GM23338 (cell line): Measurements from ENCODE around the gene FTO. TPM values are rescaled to one million over a fixed set of nuclear protein-coding genes. Genes with fewer than 3 reads are reported as not detected.
"Not testable (repeated sequence)": the region's sequence is repeated elsewhere in the genome, so short reads cannot be mapped to it uniquely, and the experiment has no call there.

Experiments used
- ATAC-seq: fragments of 200-7000 bp; cut with Tn5 transposase; 3 replicates; pipeline ENCODE4 v1.9.1; 2020
- DNase-seq: peaks from one replicate; pipeline ENCODE4 v3.0.0-alpha.2; 2015; ENCODE audit warnings: low spot score
- H2AFZ ChIP-seq: fragments of 200-600 bp; sonication (generic); 2 replicates; pipeline ENCODE4 v1.8.0; 2016; ENCODE audit warnings: antibody characterized with exemption, mild to moderate bottlenecking, moderate library complexity
- H3F3A ChIP-seq: fragments of 200-600 bp; sonication (generic); replicated peaks from 2 replicates; pipeline ENCODE4 v1.8.0; 2017; ENCODE audit warnings: antibody characterized with exemption, mixed run types, low read depth
- H3K27ac ChIP-seq: fragments of 200-600 bp; sonication (generic); 2 replicates; pipeline ENCODE4 v1.6.1; 2016; ENCODE audit warnings: low read depth
- H3K27me3 ChIP-seq: fragments of 200-600 bp; sonication (generic); 2 replicates; pipeline ENCODE4 v1.8.0; 2016; ENCODE audit warnings: mild to moderate bottlenecking, mixed run types, moderate library complexity; ENCODE audit not compliant: insufficient read depth
- H3K36me3 ChIP-seq: fragments of 200-600 bp; sonication (generic); 2 replicates; pipeline ENCODE4 v1.8.0; 2016; ENCODE audit warnings: mild to moderate bottlenecking; ENCODE audit not compliant: insufficient read depth
- H3K4me1 ChIP-seq: fragments of 200-600 bp; sonication (generic); 2 replicates; pipeline ENCODE4 v1.8.0; 2016; ENCODE audit warnings: mild to moderate bottlenecking, moderate library complexity; ENCODE audit not compliant: insufficient read depth
- H3K4me2 ChIP-seq: fragments of 200-600 bp; sonication (generic); 2 replicates; pipeline ENCODE4 v1.7.1; 2017; ENCODE audit warnings: mixed run types
- H3K4me3 ChIP-seq: fragments of 200-600 bp; sonication (generic); 2 replicates; pipeline ENCODE4 v1.6.1; 2016; ENCODE audit warnings: mixed run types
- H3K79me2 ChIP-seq: fragments of 200-600 bp; sonication (generic); replicated peaks from 2 replicates; pipeline ENCODE4 v1.8.0; 2017; ENCODE audit warnings: mild to moderate bottlenecking; ENCODE audit not compliant: insufficient read depth
- H3K9me2 ChIP-seq: fragments of 200-600 bp; sonication (generic); 2 replicates; pipeline ENCODE4 v1.8.0; 2017; ENCODE audit not compliant: insufficient read depth
- H4K20me1 ChIP-seq: fragments of 200-600 bp; sonication (generic); replicated peaks from 2 replicates; pipeline ENCODE4 v1.8.0; 2017; ENCODE audit warnings: mild to moderate bottlenecking; ENCODE audit not compliant: insufficient read depth
- H3K27ac Mint-ChIP-seq: 2 replicates; pipeline ENCODE4 v1.8.0; 2020; ENCODE audit warnings: inconsistent platforms, mild to moderate bottlenecking, moderate library complexity, mixed read lengths
- H3K27me3 Mint-ChIP-seq: 3 replicates; pipeline ENCODE4 v1.8.0; 2022; ENCODE audit warnings: low read depth, mild to moderate bottlenecking, moderate library complexity, mixed read lengths, inconsistent platforms; ENCODE audit not compliant: insufficient read depth, poor library complexity
- H3K36me3 Mint-ChIP-seq: 3 replicates; pipeline ENCODE4 v1.8.0; 2021; ENCODE audit warnings: low read depth, mild to moderate bottlenecking, inconsistent platforms, moderate library complexity, mixed read lengths
- H3K4me1 Mint-ChIP-seq: 3 replicates; pipeline ENCODE4 v1.8.0; 2020; ENCODE audit warnings: mild to moderate bottlenecking, inconsistent platforms, mixed read lengths
- H3K4me3 Mint-ChIP-seq: 3 replicates; pipeline ENCODE4 v1.8.0; 2021; ENCODE audit warnings: moderate library complexity, mild to moderate bottlenecking, inconsistent platforms, mixed read lengths
- H3K9me3 Mint-ChIP-seq: 3 replicates; pipeline ENCODE4 v1.8.0; 2020; ENCODE audit warnings: moderate library complexity, mild to moderate bottlenecking, inconsistent platforms, mixed read lengths
- CREB1 ChIP-seq: fragments of 250-450 bp; sonication (Bioruptor Pico); IDR thresholded peaks from 2 replicates; pipeline ENCODE4 v1.5.0; 2020; ENCODE audit warnings: low read depth, mild to moderate bottlenecking, moderate library complexity
- ETS1 ChIP-seq: IDR thresholded peaks from 2 replicates; pipeline ENCODE4 v1.6.1; 2016; ENCODE audit warnings: antibody characterized with exemption
- EZH2 ChIP-seq: fragments of 200-600 bp; sonication (generic); IDR thresholded peaks from one replicate; pipeline ENCODE4 v1.8.0; 2017; ENCODE audit warnings: antibody characterized with exemption, mild to moderate bottlenecking, low read depth; ENCODE audit not compliant: unreplicated experiment
- EZH2phosphoT487 ChIP-seq: fragments of 200-600 bp; sonication (generic); IDR thresholded peaks from one replicate; pipeline ENCODE4 v1.8.1; 2018; ENCODE audit warnings: antibody characterized with exemption; ENCODE audit not compliant: unreplicated experiment
- JUNB ChIP-seq: IDR thresholded peaks from one replicate; pipeline ENCODE4 v1.6.1; 2016; ENCODE audit warnings: antibody characterized with exemption; ENCODE audit not compliant: unreplicated experiment
- NANOG ChIP-seq: IDR thresholded peaks from 2 replicates; pipeline ENCODE4 v1.6.1; 2016; ENCODE audit warnings: antibody characterized with exemption, borderline replicate concordance
- POLR2AphosphoS5 ChIP-seq: IDR thresholded peaks from 2 replicates; pipeline ENCODE4 v1.6.1; 2016; ENCODE audit warnings: antibody characterized with exemption, low read depth
- ZNF114 ChIP-seq: fragments of 250-450 bp; sonication (Bioruptor Pico); IDR thresholded peaks from 2 replicates; pipeline ENCODE4 v1.5.0; 2020; ENCODE audit warnings: mild to moderate bottlenecking, moderate library complexity
- ZNF331 ChIP-seq: fragments of 250-450 bp; sonication (Bioruptor Pico); IDR thresholded peaks from 2 replicates; pipeline ENCODE4 v1.5.0; 2020; ENCODE audit warnings: low read depth, mild to moderate bottlenecking, moderate library complexity
- ZNF462 ChIP-seq: fragments of 250-450 bp; sonication (Bioruptor Pico); IDR thresholded peaks from 2 replicates; pipeline ENCODE4 v1.5.0; 2020; ENCODE audit warnings: mild to moderate bottlenecking, moderate library complexity
- polyA plus RNA-seq: library from polyadenylated mRNA; unstranded; fragments of >200 nt; fragmentation: Nextera tagmentation; extraction: Ambion mirVana; gene quantifications from 2 replicates; pipeline ENCODE4 v1.2.1, GENCODE V29; 2016
- total RNA-seq: library from RNA; depleted of rRNA; stranded (reverse); fragments of >200 nt; shearing (Covaris generic); gene quantifications from 2 replicates; pipeline ENCODE4 v1.2.3, GENCODE V29; 2014

The FTO gene
- total and polyA plus RNA-seq, 2 experiments from 2014 or later = 17.7 to 69.6 TPM

GRCh38 chr16:53844804-53845203, 140.8 kb downstream of the FTO start:
- no peak overlapping the region for H3K4me3 Mint-ChIP-seq
- ATAC-seq = no peak
- Histone ChIP-seq H3K36me3 (no peaks in the 10 kb centered on the region), H3K27me3 (no peaks in the 10 kb centered on the region), H3K27ac (no peak overlapping the region), H2AFZ (no peak overlapping the region), H4K20me1 (no peaks in the 10 kb centered on the region), H3K9me2 (no peaks in the 10 kb centered on the region), H3K79me2 (no peaks in the 10 kb centered on the region), H3K4me2 (no peak overlapping the region), H3K4me1 (peaks cover 17% of the 10 kb centered on the region), H3F3A (no peaks in the 10 kb centered on the region), H3K4me3 (no peak overlapping the region)
- H3K36me3 Mint-ChIP-seq = no peaks in the 10 kb centered on the region
- TF ChIP-seq ZNF331 = no peak
- TF ChIP-seq POLR2AphosphoS5 = no peak
- TF ChIP-seq CREB1 = no peak
- TF ChIP-seq ETS1 = no peak
- TF ChIP-seq NANOG = no peak
- no peak for TF ChIP-seq ZNF114 (CRISPR knock-in tag)
- TF ChIP-seq ZNF462 (CRISPR knock-in tag) = no peak
- no peak for TF ChIP-seq EZH2
- no peak for TF ChIP-seq JUNB
- TF ChIP-seq EZH2phosphoT487 = no peak
- no peaks in the 10 kb centered on the region for H3K9me3 Mint-ChIP-seq
- DNase-seq = no peak
- peaks cover 2% of the 10 kb centered on the region for H3K27me3 Mint-ChIP-seq
- H3K4me1 Mint-ChIP-seq = peaks cover 20% of the 10 kb centered on the region
- H3K27ac Mint-ChIP-seq = no peak overlapping the region

- H2AFZ ChIP-seq, H3K9me2 ChIP-seq, H3F3A ChIP-seq, H3K4me3 Mint-ChIP-seq, DNase-seq, H3K27me3 Mint-ChIP-seq, H3K79me2 ChIP-seq, H3K4me3 ChIP-seq, ATAC-seq, H3K27ac Mint-ChIP-seq, H3K36me3 ChIP-seq, H3K27me3 ChIP-seq, H3K36me3 Mint-ChIP-seq, H3K9me3 Mint-ChIP-seq, H3K4me2 ChIP-seq, H4K20me1 ChIP-seq, H3K27ac ChIP-seq: not testable (repeated sequence)
- peaks cover 16% of the 10 kb centered on the region for H3K4me1 Mint-ChIP-seq
- H3K4me1 ChIP-seq = peaks cover 17% of the 10 kb centered on the region
Observed at GRCh38 chr16:53846549-53846948, 142.6 kb downstream of the FTO start.
